ENCODE data around the gene MPST.
"Not testable (repeated sequence)": the region's sequence is repeated elsewhere in the genome, so short reads cannot be mapped to it uniquely, and the experiment has no call there.

MPST gene

DNA sequence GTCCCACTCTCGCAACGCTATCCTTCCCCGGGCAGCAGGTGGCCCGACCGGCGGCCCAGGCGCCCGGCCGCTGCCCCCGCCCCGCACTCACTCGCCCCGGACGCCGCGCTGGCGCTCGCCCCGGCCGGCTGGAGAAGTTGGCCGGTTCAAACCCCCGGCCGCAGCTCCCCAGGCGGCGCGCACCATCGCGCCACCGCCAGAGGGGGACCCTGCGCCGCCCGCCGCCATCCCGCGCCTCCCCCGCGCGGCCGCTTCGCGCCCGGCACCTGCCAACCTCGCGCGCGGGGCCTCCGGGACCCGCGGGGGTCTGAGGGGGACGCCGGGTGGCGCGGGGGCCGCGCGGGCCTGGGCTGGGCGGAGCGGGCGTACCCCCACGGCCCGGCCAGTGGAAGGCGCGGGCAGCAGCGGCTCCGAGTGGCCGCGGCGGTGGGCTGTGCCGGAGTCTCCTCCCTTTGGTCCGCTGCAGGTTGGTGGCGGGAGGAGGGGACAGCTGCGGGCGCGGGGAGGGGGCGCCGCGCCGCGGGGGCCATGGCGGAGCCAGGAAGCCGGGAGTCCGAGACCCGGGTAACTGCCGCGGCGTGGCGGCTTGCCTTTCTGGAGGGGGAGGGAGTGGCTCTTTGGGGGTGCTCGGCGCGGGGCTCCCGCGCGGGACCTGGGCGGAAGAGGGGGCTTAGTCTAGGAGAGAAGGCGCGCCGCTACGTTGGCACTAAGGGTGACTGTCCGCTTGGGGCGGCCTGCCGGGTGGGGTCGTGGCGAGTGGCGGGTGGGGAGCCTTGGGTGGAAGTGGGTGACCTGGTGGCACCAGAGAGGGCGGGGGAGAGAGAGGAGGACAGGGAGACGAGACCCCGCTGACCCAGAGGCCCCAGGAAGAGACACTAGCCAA lies at the start of gene MPST, which contains the start of gene TST:
Gene MPST (plus strand): TSS at position 434 of the 883 bp plus-strand sequence. CDS start 95 bp downstream, at position 529.
Gene TST (minus strand): TSS at position 139 of the 883 bp plus-strand sequence. CDS start 715 bp downstream, outside the sequence.
- peak; percentile 38 for DNase-seq

DNA sequence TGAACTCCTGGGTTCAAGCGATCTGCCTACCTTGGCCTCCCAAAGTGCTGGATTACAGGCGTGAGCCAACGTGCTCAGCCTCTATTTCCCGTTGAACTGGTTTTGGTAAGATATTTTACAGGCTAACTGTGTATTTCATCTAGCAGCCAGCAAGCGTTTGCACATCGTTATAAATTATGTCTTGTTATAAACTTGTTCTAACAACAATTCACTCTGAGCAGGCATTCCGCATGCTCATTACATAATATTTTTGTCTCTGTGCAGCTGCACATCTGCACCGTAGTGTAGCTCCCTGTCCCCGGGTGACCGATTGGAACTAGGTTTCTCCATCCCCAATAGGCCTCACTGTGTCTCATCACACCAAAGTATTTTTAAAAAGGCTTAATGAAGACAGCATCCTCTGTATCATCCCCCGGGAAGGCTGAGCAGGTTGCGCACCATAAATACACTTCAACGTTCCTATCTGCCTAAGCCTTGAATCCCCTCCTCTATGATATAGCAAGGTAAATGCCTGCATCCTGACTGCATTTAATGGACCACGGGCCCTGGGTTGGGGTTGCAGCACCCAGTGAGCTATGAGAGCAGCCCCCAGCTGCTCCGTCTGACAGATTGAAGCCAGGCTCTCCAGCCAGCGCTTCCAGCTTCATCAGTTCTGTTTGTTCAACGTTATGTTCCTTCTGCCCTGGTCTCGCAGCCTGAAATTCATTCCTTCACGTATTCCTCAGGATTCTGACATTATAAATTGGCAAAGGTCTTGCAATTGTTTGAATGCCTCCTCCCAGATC lies 48.0 kb upstream of the MPST start:
- DNase-seq = no peak

GRCh38 chr22:36976606-36977005 lies 42.9 kb upstream of the MPST start:
- no peak for DNase-seq

DNA sequence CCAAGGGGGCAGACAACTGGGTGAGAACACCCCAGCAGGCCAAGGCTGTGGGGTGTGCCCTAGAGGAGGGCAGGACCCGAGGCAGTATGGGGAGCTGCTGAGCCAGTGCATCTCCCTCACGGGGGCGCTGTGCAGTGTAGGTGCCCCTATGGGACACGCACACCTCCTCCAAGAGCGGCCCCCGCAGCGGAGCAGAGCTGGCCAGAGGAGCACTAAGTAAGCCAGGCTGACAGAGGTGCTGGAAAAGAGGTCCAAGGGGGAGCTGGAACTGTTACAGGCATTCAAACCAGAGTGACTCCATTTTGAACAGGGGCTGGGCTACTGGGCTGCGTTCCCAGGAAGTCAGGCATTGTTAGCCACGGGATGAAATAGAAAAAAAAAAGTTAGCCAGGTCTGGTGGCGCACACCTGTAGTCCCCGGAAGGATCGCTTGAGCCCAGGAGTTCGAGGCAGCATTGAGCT lies 42.1 kb upstream of the MPST start:
- DNase-seq = peak; percentile 91

- peak; percentile 92 for DNase-seq
These were observed 41.4 kb upstream of the MPST start for GRCh38 chr22:36977947-36978660.

- DNase-seq = no peak
These were observed 40.3 kb upstream of the MPST start for GRCh38 chr22:36979016-36979910.

DNA sequence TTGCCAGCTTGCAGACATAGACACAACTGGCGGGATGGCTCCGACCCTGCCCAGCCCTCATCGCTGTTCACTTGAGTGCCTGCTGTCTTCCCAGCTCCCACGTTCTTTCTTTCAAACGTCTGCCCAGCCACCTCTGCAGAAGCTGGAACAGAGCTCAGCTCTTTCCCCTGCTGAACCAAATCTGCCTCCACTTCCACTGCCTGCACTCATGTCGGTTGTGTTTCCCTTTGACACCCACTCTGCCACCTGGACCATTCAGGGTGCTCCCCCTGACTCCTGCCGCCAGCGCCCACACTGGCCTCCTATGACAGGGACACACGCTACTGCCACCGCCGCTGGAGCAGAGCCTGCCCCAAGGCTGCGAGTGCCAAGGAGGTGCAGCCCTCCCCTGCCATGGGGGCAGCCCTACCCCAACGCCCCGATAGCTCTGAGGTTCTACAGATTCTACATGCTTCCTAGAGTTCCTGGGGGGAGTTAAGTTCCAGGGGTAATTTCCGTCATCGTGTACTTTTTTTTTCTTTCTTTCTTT lies 38.2 kb upstream of the MPST start:
- no peak for DNase-seq

DNA sequence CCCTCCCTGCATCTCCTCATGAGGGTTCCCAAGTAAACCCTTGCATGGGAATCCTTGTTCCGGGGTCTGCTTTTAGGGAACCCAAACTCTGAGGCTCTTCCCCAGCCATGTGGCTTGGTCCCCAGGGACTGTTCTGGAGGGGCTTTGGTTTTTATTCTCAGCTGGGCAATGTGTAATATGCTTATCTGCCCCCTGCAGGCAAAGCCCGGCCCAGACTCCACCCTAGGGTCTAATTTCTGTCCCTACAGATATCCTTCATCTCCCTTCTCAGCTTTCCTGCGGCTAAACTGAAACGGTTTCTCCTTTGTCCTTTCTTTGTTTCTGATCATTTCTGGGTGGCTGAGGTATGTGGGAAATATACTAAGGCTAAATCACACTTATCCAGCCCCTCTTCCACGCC lies 37.4 kb upstream of the MPST start:
- DNase-seq = no peak

DNA sequence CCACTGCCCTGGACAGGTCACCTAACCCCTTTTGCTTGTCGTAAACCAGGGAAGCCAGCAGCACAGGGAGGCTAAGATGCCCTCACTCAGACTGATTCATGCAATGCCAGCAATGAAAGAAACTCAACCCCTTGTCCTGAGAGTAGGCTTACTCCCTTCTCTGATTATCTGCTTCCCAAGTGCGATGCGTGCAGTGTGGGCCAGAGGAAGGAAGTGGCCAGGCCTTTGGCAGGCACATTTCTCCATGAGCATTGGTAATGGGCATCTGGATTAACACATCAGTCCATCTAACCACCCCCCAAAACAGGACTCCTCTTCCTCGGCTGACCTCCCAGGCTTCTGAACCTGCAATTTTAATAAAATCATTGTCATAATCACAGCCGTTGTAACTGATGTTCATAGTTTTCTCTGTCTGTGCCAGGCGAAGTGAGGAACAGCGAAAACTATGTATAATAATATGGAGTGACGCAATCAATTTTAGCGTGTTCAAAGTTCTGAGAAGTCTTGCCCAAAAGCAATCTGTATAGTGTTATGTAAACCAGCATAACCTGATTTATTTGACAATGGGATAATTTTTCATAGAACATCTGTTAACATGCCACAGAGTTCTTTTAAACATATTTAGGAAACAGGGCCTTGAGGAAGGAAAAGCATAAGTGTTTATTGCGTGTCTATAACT lies 34.2 kb upstream of the MPST start:
- no peak for DNase-seq

DNA sequence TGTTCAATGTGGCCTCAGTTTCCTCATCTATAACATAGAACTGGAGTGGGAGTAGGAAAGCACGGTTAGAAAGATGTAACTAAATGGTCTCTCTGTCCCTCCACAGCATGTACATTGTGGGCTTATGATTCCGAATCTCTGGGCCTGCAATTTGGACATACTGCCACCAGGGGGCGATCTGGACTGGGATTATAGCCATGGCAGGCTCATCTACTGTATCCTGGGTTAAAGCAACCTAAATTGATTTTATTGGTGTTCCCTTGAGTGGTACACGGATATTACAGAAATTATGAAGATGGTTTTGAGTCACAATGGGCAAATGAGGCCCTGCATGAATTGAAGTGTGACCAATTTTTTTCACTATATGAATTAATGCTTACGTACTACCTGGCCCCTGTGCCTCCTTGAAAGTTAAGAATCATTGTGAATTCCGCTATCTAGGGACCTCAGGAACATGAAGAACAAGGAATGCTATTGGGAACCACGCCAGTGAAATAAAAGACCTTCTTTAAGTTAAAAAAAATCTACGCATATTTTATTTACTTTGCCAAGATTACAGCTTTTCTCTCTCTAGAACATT lies 33.2 kb upstream of the MPST start:
- DNase-seq = peak; percentile 80

DNA sequence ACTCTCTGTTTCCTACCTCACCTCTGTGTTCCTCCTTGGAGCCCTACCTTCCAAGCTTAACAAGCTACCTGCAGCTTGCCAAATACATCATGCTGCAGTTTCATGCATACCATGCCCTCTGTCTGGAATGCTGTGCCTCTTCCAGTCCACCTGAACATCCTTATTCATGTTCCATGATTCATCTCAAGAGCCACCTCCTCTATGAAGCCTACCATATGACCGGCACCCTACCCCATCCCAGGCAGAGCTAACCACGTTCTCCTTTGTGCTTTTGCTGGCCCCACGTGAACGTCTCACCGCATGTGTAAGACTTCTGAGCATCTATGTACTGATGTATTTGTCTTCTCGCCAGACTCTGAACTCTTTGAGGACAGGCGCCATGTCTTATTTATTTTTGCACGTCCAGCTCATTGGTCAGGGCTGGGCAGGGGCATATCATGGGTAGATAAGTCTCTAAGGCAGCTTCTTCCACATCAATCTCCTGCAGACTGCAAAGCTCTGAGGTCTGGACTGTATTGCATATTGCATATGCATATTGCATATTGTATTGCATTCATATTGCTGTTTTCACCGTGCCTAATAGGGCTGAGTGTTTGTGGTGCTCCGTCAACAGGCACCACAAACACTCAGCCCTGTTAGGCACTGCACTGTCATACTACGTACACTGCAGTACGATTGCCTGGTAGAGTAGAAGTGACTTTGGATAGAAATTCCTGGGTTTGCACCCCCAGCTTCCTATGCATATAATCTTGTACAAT lies 31.3 kb upstream of the MPST start:
- no peak for DNase-seq

DNA sequence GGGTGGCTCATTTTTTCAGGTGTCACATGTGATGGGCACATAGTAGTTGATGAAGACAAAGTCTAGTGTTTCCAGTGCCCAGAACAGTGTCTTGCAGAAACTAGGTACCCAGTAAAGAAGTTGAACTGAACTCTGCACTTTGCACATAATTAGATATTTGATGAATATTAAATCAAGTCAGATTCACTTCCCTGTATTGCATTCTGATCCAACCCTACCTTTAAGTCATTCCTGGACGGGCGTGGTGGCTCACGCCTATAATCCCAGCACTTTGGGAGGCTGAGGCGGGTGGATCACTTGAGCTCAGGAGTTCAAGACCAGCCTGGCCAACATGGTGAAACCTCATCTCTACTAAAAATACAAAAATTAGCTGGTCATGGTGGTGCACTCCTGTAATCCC lies 30.5 kb upstream of the MPST start:
- not testable (repeated sequence) for DNase-seq

DNA sequence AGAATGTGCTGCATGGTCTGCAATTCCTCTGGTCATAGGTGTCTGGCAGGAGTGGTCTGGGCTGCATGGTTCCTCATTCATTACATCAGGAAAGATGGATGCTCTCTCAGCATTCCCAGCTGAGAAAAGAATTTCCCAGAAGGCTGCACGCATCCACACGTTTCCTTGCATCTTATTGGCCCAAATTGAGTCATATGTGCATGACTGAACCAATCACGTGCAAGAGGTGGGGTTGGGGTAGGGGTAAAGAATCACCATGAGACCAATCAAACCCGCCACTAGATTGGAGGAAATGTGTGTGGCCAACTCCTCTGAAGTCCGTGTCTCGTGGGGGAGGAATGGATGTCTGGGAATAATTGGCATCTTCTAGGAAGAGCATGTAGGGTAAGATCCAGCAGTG lies 29.1 kb upstream of the MPST start:
- no peak for DNase-seq

GRCh38 chr22:36991206-36991605 lies 28.3 kb upstream of the MPST start:
- DNase-seq = no peak

GRCh38 chr22:36997746-36998145 lies 21.8 kb upstream of the MPST start:
- no peak for DNase-seq

DNA sequence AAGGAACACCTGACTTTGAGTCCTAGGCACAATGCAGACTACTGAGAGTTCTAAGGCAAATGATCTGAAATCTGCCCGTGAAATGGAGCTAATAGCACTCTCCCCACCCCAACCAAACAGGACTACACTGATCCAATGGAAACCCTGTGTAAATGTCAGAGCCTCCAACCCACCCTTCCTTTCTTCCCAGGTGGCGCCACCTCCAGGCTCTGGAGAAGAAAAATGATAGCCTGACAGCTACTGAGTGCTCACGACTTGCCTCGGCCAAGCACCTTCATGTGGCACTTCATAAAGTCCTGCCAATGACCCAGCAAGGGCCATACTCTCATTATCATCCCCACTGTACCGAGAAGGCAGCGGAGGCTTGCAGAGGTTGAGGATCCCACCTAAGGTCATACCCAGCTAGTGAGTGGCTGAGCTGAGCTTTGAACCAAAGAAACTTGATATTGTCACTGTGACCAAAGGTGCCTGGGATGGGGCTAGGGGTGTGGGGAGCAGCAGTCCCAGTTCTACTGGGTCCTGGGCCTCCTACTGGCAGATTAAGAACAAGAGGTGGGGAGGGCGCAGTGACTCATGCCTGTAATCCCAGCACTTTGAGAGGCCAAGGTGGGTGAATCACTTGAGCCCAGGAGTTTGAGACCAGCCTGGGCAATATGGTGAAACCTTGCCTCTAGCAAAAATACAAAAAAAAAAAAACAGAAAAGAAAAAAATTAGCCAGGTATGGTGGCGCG lies 20.8 kb upstream of the MPST start:
- DNase-seq = peak; percentile 34

- DNase-seq = no peak
These were observed 20.1 kb upstream of the MPST start for GRCh38 chr22:36999463-36999862.

- no peak for DNase-seq
These were observed 18.6 kb upstream of the MPST start for GRCh38 chr22:37000676-37001534.
